Caco-2 (cell line): ENCODE measurements around the gene PJA2. TPM values are rescaled to one million over a fixed set of nuclear protein-coding genes. Genes with fewer than 3 reads are reported as not detected.

Source experiments
- BruUV-seq: library from RNA; stranded (reverse); fragments of 400-500 nt; replicated peaks from 2 replicates; lab custom pipeline; 2021; lab: Mats Ljungman, UMichigan
- CTCF ChIA-PET: fragments of 300-600 bp; sonication (Branson Sonifier 250); formaldehyde crosslinking; loops from one replicate; lab custom pipeline; 2022; ENCODE audit warnings: antibody characterized with exemption; lab: Charles Lee
- POLR2A ChIA-PET: fragments of 300-600 bp; sonication (Branson Sonifier 250); formaldehyde crosslinking; loops from one replicate; lab custom pipeline; 2022; ENCODE audit warnings: antibody characterized with exemption; lab: Charles Lee
- DNase-seq, 2 experiments: peaks; one replicate each; pipeline versions ENCODE4 v3.0.0 to v3.0.0-alpha.2; 2020 to 2022
- H3K27me3 ChIP-seq: replicated peaks from 2 replicates; pipeline ENCODE4 v1.6.0; 2011; ENCODE audit warnings: low read length; ENCODE audit not compliant: control insufficient read depth, insufficient read depth
- H3K36me3 ChIP-seq: 2 replicates; pipeline ENCODE4 v1.5.1; 2011; ENCODE audit warnings: low read length; ENCODE audit not compliant: control insufficient read depth, insufficient read depth
- H3K4me1 ChIP-seq: fragments of 250-450 bp; sonication (Bioruptor Pico); 2 replicates; pipeline ENCODE4 v1.5.1; 2020; ENCODE audit warnings: mild to moderate bottlenecking
- H3K4me3 ChIP-seq: 2 replicates; pipeline ENCODE4 v1.5.1; 2011; ENCODE audit warnings: low read depth, mild to moderate bottlenecking, control low read depth, low read length
- H3K9me3 ChIP-seq: fragments of 250-450 bp; sonication (Bioruptor Pico); 2 replicates; pipeline ENCODE4 v1.5.1; 2020; ENCODE audit warnings: mild to moderate bottlenecking, moderate library complexity
- H3K27ac Mint-ChIP-seq: one replicate; pipeline ENCODE4 v1.8.0; 2022; ENCODE audit warnings: mixed read lengths; ENCODE audit not compliant: unreplicated experiment
- H3K27me3 Mint-ChIP-seq: one replicate; pipeline ENCODE4 v1.8.0; 2022; ENCODE audit warnings: mixed read lengths; ENCODE audit not compliant: insufficient read depth, unreplicated experiment
- H3K36me3 Mint-ChIP-seq: one replicate; pipeline ENCODE4 v1.8.0; 2022; ENCODE audit warnings: mild to moderate bottlenecking, mixed read lengths; ENCODE audit not compliant: insufficient read depth, unreplicated experiment
- H3K4me1 Mint-ChIP-seq: one replicate; pipeline ENCODE4 v1.8.0; 2022; ENCODE audit warnings: low read depth, mixed read lengths; ENCODE audit not compliant: unreplicated experiment
- H3K4me3 Mint-ChIP-seq: one replicate; pipeline ENCODE4 v1.8.0; 2022; ENCODE audit warnings: mild to moderate bottlenecking, moderate library complexity, mixed read lengths; ENCODE audit not compliant: unreplicated experiment
- H3K9me3 Mint-ChIP-seq: one replicate; pipeline ENCODE4 v1.8.0; 2022; ENCODE audit warnings: mixed read lengths; ENCODE audit not compliant: unreplicated experiment
- CTCF ChIP-seq, 2 experiments: fragments of 200-600 bp in 1 of 2; IDR thresholded peaks; 1 replicate in 1 of 2; 2 replicates in 1 of 2; pipeline versions ENCODE4 v1.5.1 to v1.8.0; 2011 to 2022; ENCODE audit warnings: antibody characterized with exemption in 1 of 2, control low read depth in 1 of 2, inconsistent platforms in 1 of 2, low read depth in 1 of 2, low read length in 1 of 2, mild to moderate bottlenecking in 1 of 2, moderate library complexity in 1 of 2; ENCODE audit not compliant: insufficient read depth in 1 of 2, severe bottlenecking in 1 of 2, unreplicated experiment in 1 of 2
- intact Hi-C: fragments of 100-400 bp; cut with micrococcal nuclease; formaldehyde crosslinking; loops from one replicate; pipeline ENCODE4 v1.10.0; 2022; ENCODE audit not compliant: unreplicated experiment
- total RNA-seq: library from RNA; stranded (reverse); gene quantifications from 2 replicates; pipeline ENCODE4 v1.2.3, GENCODE V29; 2022

PJA2 gene
- total RNA-seq, 1 experiment from 2014 or later, result 34.2 TPM

GRCh38 chr5:109354761-109355160 lies 55.0 kb downstream of the PJA2 start:
- H3K27ac Mint-ChIP-seq, result no peak overlapping the region
- intact Hi-C loops, result no loop called here
- ChIA-PET CTCF (no interaction called here), POLR2A (no interaction called here)
- no peaks in the 10 kb centered on the region for H3K4me1 Mint-ChIP-seq
- BruUV-seq, result no TSS peak
- no peaks in the 10 kb centered on the region for H3K4me1 ChIP-seq
- peaks cover 3% of the 10 kb centered on the region for H3K36me3 ChIP-seq
- H3K4me3 Mint-ChIP-seq, result no peak overlapping the region
- no peak overlapping the region for H3K4me3 ChIP-seq
- peaks cover 23% of the 10 kb centered on the region for H3K36me3 Mint-ChIP-seq
- no peak for DNase-seq
- H3K27me3 ChIP-seq, result no peaks in the 10 kb centered on the region
- H3K9me3 ChIP-seq, result peaks cover 15% of the 10 kb centered on the region
- H3K9me3 Mint-ChIP-seq, result peaks cover 18% of the 10 kb centered on the region
- no peaks in the 10 kb centered on the region for H3K27me3 Mint-ChIP-seq
- no peak for TF ChIP-seq CTCF (IDR thresholded peaks at IDR 0.05; ENCODE audit: insufficient read depth in 1 of 2, low read depth in 1 of 2, low read length in 1 of 2, severe bottlenecking in 1 of 2, unreplicated experiment in 1 of 2)

GRCh38 chr5:109351988-109352864 lies 57.5 kb downstream of the PJA2 start:
- Histone ChIP-seq H3K4me3 (no peak overlapping the region), H3K9me3 (peaks cover 15% of the 10 kb centered on the region), H3K4me1 (no peaks in the 10 kb centered on the region), H3K36me3 (peaks cover 3% of the 10 kb centered on the region), H3K27me3 (no peaks in the 10 kb centered on the region)
- BruUV-seq, result no TSS peak
- Mint-ChIP-seq H3K4me3 (no peak overlapping the region), H3K27me3 (no peaks in the 10 kb centered on the region), H3K9me3 (peaks cover 9% of the 10 kb centered on the region), H3K27ac (no peak overlapping the region), H3K36me3 (peaks cover 12% of the 10 kb centered on the region), H3K4me1 (no peaks in the 10 kb centered on the region)
- CTCF ChIA-PET, result no interaction called here
- intact Hi-C loops, result no loop called here
- POLR2A ChIA-PET, result no interaction called here
- DNase-seq, result no peak
- no peak for TF ChIP-seq CTCF (IDR thresholded peaks at IDR 0.05; ENCODE audit: insufficient read depth in 1 of 2, low read depth in 1 of 2, low read length in 1 of 2, severe bottlenecking in 1 of 2, unreplicated experiment in 1 of 2)

- no TSS peak for BruUV-seq
- Histone ChIP-seq H3K27me3 (no peaks in the 10 kb centered on the region), H3K4me3 (no peak overlapping the region), H3K36me3 (peaks cover 3% of the 10 kb centered on the region), H3K9me3 (peaks cover 11% of the 10 kb centered on the region), H3K4me1 (no peaks in the 10 kb centered on the region)
- ChIA-PET POLR2A (no interaction called here), CTCF (no interaction called here)
- Mint-ChIP-seq H3K27me3 (no peaks in the 10 kb centered on the region), H3K4me3 (no peak overlapping the region), H3K27ac (no peak overlapping the region), H3K9me3 (no peaks in the 10 kb centered on the region), H3K4me1 (no peaks in the 10 kb centered on the region), H3K36me3 (peaks cover 11% of the 10 kb centered on the region)
- intact Hi-C loops, result no loop called here
- no peak for TF ChIP-seq CTCF (IDR thresholded peaks at IDR 0.05; ENCODE audit: insufficient read depth in 1 of 2, low read depth in 1 of 2, low read length in 1 of 2, severe bottlenecking in 1 of 2, unreplicated experiment in 1 of 2)
- no peak for DNase-seq
These were observed 59.1 kb downstream of the PJA2 start for GRCh38 chr5:109350537-109351270.
